ENCODE data around the gene MEAF6.
A peak's percentile ranks its signal among the peaks of the same experiment; 100 is the strongest.
"Not testable (repeated sequence)": the region's sequence is repeated elsewhere in the genome, so short reads cannot be mapped to it uniquely, and the experiment has no call there.

Gene MEAF6

GRCh38 chr1:37514350-37515184 is at the start of gene MEAF6:
Gene MEAF6 (minus strand): TSS chr1:37514766. CDS start chr1:37514746, 20 bp downstream.
- H3K4me3 ChIP-seq (ENCODE audit: low read depth, low read length): peak within 1 kb of the TSS; percentile 81
- peak; percentile 12; the same call in 1 of the 2 replicates for TF ChIP-seq CTCF (IDR thresholded peaks at IDR 0.05; ENCODE audit: low read depth, low read length)

- TF ChIP-seq CTCF (IDR thresholded peaks at IDR 0.05; ENCODE audit: low read depth, low read length): no peak
- H3K4me3 ChIP-seq (ENCODE audit: low read depth, low read length): no peak overlapping the region
Observed at GRCh38 chr1:37562984-37563383, 48.4 kb upstream of the MEAF6 start.

- TF ChIP-seq CTCF (IDR thresholded peaks at IDR 0.05; ENCODE audit: low read depth, low read length): peak; percentile 50
- no peak overlapping the region for H3K4me3 ChIP-seq (ENCODE audit: low read depth, low read length)
Observed at GRCh38 chr1:37561133-37562132, 46.9 kb upstream of the MEAF6 start.

GRCh38 chr1:37560401-37561132 is 46.0 kb upstream of the MEAF6 start:
- H3K4me3 ChIP-seq (ENCODE audit: low read depth, low read length): no peak overlapping the region
- TF ChIP-seq CTCF (IDR thresholded peaks at IDR 0.05; ENCODE audit: low read depth, low read length): no peak

- H3K4me3 ChIP-seq (ENCODE audit: low read depth, low read length): not testable (repeated sequence)
Observed at GRCh38 chr1:37559957-37560379, 45.4 kb upstream of the MEAF6 start.

- no peak overlapping the region for H3K4me3 ChIP-seq (ENCODE audit: low read depth, low read length)
- TF ChIP-seq CTCF (IDR thresholded peaks at IDR 0.05; ENCODE audit: low read depth, low read length): no peak
Observed at GRCh38 chr1:37559080-37559479, 44.5 kb upstream of the MEAF6 start.

- TF ChIP-seq CTCF (IDR thresholded peaks at IDR 0.05; ENCODE audit: low read depth, low read length): no peak
- H3K4me3 ChIP-seq (ENCODE audit: low read depth, low read length): no peak overlapping the region
Observed at GRCh38 chr1:37558411-37558810, 43.8 kb upstream of the MEAF6 start.

All from WI38 (cell line).